Central memory CD8-positive, alpha-beta T cell (primary cell): ENCODE data around the gene ZBTB44.

Experiments used
- ATAC-seq: fragments of 150-1000 bp; cut with Tn5 transposase; replicated peaks from 2 replicates; pipeline ENCODE4 v1.10.0; 2022; ENCODE audit warnings: mild to moderate bottlenecking, moderate FRiP score, moderate number of reproducible peaks; ENCODE audit not compliant: poor library complexity, severe bottlenecking; ENCODE audit errors: extremely low read depth
- DNase-seq, 2 donors: peaks; one replicate each; pipeline ENCODE4 v3.0.0; 2021; ENCODE audit warnings: low spot score in 2 of 2
- H3K27ac Mint-ChIP-seq: one replicate; pipeline ENCODE4 v1.8.0; 2022; ENCODE audit warnings: low read depth, mild to moderate bottlenecking, moderate library complexity, mixed read lengths
- H3K27me3 Mint-ChIP-seq: one replicate; pipeline ENCODE4 v1.8.0; 2022; ENCODE audit warnings: mixed read lengths
- H3K36me3 Mint-ChIP-seq: one replicate; pipeline ENCODE4 v1.8.0; 2022; ENCODE audit warnings: mild to moderate bottlenecking, moderate library complexity, mixed read lengths; ENCODE audit not compliant: insufficient read depth
- H3K4me1 Mint-ChIP-seq: one replicate; pipeline ENCODE4 v1.8.0; 2022; ENCODE audit warnings: mixed read lengths
- H3K4me3 Mint-ChIP-seq: one replicate; pipeline ENCODE4 v1.8.0; 2022; ENCODE audit warnings: mild to moderate bottlenecking, moderate library complexity, mixed read lengths
- H3K9me3 Mint-ChIP-seq: one replicate; pipeline ENCODE4 v1.8.0; 2022; ENCODE audit warnings: mixed read lengths

ZBTB44 gene

GRCh38 chr11:130216221-130216550 lies 98.5 kb downstream of the ZBTB44 start:
- peak in 1 of 2 donors; percentile 3 for DNase-seq
- H3K36me3 Mint-ChIP-seq, result peaks cover 4% of the 10 kb centered on the region
- ATAC-seq, result no peak

DNA sequence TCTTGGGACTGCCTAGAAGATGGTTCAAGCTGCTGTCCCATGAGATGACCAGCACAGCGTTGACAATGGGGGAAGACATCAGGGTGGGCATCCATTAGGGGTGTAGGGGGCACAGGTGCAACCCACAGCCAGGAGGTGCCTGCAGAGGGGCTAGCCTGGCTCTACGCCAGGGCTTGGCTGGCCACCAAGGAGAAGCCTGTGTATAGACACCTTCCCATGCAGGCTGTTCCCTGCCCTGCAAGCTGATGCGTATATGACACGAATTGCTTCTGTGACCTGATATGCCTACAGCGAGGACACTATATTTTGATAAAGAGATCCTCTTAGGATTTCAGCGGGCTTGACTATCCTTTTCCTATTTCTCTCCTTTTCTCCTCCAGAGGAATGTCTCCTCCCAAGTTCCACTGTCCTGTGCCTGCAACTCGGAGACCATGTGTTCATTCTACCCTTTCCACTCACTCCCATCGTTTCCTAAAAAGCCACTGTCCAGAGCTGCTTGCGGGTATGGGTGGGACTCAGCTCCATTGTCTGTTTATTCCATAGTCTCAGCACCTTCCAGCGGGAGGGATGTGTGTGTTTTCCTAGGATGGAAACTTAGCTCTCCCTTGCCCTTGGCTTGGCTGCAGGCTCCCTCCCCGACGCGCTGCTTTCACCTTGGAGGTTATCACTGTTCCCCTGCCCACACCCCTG lies 99.0 kb downstream of the ZBTB44 start:
- DNase-seq, result peak in 1 of 2 donors; percentile 11
- Mint-ChIP-seq H3K27ac (no peak overlapping the region), H3K27me3 (peaks cover 30% of the 10 kb centered on the region), H3K4me1 (no peaks in the 10 kb centered on the region), H3K36me3 (peaks cover 4% of the 10 kb centered on the region), H3K9me3 (no peaks in the 10 kb centered on the region), H3K4me3 (no peak overlapping the region)
- no peak for ATAC-seq

More at GRCh38 chr11:130216221-130216550, 98.5 kb downstream of the ZBTB44 start:
- H3K9me3 Mint-ChIP-seq, result no peaks in the 10 kb centered on the region
- no peak overlapping the region for H3K4me3 Mint-ChIP-seq
- peaks cover 27% of the 10 kb centered on the region for H3K27me3 Mint-ChIP-seq
- no peaks in the 10 kb centered on the region for H3K4me1 Mint-ChIP-seq
- no peak overlapping the region for H3K27ac Mint-ChIP-seq

DNA sequence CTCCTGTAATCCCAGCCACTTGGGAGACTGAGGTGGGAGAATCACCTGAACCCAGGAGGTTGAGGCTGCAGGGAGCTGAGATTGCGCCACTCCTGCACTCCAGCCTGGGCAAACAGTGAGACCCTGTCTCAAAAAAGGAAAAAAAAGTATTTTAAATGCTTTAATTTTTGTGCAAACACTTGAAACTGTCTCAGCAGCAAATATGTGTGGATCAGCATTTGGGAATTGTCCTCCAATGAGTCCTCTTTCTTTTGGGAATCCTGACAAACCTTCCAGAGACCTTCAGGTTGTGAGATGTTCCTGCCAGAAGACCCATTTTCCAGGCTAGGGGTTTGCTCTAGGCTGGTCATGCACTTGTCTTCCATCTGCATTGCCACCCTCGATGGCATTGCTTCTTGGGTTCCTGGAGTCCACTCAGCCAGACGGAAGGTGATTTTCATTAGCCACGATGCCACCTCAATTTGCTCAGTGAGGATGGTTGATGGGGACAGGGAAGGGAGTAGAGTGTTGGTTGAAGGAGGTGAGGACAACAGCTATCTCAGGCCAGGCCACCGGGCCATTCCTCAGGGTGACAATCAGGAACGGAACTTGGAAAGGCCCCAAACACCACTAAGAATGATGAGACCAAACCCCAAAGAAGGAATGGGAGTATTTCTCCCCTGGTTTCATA lies 99.7 kb downstream of the ZBTB44 start:
- ATAC-seq (no peak), DNase-seq (peak in 1 of 2 donors; percentile 7)
- H3K4me3 Mint-ChIP-seq, result no peak overlapping the region

DNA sequence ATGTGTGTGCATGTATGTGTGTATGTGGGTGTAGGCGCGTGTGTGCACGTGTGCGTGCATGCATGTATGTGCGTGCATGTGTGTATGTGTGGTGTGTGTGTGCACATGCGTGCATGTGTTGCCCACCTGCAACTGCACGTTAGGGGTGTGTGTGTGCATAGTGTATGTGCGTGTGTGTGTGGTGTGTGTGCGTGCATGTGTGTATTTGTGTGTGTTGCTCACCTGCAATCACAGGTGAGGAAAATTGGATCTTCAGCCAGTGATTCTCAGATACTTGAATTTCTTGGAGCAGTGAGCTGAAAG lies 100.8 kb downstream of the ZBTB44 start:
- Mint-ChIP-seq H3K9me3 (no peaks in the 10 kb centered on the region), H3K27me3 (peaks cover 30% of the 10 kb centered on the region), H3K4me3 (no peak overlapping the region), H3K36me3 (peaks cover 1% of the 10 kb centered on the region), H3K27ac (no peak overlapping the region), H3K4me1 (no peaks in the 10 kb centered on the region)
- DNase-seq, result peak in 1 of 2 donors; percentile 6
- ATAC-seq, result no peak

More for the DNA sequence above, 99.7 kb downstream of the ZBTB44 start:
- no peaks in the 10 kb centered on the region for H3K4me1 Mint-ChIP-seq
- H3K27ac Mint-ChIP-seq, result no peak overlapping the region
- H3K36me3 Mint-ChIP-seq, result peaks cover 4% of the 10 kb centered on the region
- H3K27me3 Mint-ChIP-seq, result peaks cover 30% of the 10 kb centered on the region
- no peaks in the 10 kb centered on the region for H3K9me3 Mint-ChIP-seq

DNA sequence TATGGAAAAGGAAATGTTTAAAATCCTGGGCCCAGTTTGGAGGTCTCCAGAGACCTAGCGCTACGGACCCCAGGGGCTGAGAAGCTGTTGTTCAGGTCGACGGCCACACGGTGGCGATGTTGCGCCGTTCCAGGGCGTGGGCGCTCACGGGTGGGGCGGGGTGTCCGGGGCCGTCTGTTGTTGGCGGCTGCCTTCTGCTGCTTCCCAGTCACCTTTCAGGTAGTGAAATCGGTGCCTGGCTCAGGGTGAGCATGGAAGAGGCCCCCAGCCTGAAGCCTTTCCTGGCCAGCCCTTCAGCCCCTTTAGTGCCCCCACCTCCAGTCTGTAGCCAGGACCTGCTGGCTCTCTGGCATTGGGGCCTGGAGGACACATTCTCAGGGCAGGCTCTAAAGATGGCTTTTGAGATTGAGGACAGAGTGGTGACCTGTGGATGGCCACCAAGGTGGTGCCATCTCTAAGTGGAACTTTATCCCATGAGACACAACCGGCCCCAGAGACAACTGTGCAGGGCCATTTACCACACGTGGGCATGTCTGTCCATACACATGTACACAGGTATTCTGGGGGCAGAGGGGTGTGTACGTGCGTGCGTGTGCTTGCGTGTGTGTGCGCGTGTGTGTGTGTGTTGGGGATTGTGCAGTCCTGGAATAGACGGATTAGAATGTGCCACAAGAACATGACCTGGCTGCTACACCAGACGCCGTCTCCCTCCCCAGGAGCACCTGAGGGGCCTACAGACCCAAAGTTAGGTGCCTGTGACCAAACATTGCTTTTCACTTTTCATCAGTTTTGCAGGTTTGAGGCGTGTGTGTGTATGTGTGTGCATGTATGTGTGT lies 101.4 kb downstream of the ZBTB44 start:
- no peaks in the 10 kb centered on the region for H3K4me1 Mint-ChIP-seq
- no peaks in the 10 kb centered on the region for H3K9me3 Mint-ChIP-seq
- DNase-seq (peak; percentile 50 to 65), ATAC-seq (peak; percentile 63)
- peaks cover 30% of the 10 kb centered on the region for H3K27me3 Mint-ChIP-seq
- H3K36me3 Mint-ChIP-seq, result peaks cover 1% of the 10 kb centered on the region
- H3K27ac Mint-ChIP-seq, result no peak overlapping the region
- H3K4me3 Mint-ChIP-seq, result no peak overlapping the region

- peak; percentile 7 to 12 for DNase-seq
- ATAC-seq, result no peak
- Mint-ChIP-seq H3K9me3 (no peaks in the 10 kb centered on the region), H3K27ac (no peak overlapping the region), H3K27me3 (peaks cover 30% of the 10 kb centered on the region), H3K36me3 (peaks cover 1% of the 10 kb centered on the region), H3K4me1 (no peaks in the 10 kb centered on the region), H3K4me3 (no peak overlapping the region)
These were observed 102.2 kb downstream of the ZBTB44 start for GRCh38 chr11:130212431-130212961.

DNA sequence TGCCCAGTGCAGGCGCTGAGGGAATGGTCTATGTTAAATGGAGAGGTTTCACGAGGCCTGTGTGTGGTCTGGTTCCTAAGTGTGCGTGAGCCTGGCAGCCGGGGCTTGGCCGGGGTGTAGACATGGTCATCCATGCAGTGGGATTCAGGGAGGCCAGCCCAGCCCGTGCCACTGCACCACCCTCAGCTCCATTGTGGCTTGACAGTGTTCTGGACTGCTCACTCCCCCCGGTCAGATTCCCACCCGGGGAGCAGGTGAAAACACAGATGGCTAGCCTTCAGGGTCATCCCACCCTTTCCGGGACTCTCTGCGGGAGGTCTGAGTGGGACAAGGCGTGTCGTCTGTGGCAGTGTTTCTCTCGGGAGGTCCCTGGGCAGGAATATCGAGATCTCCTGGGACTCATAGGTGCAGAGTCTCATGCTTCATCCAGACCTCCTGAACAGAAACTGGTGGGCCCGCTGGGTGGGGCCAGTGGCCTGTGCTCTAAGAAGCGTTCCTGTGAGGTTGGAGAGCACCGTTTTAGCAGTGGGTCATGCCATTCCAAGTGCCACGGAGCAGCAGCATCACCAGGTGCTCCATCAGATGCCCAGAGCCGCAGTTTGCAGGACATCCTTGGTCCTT lies 102.8 kb downstream of the ZBTB44 start:
- Mint-ChIP-seq H3K27me3 (peaks cover 24% of the 10 kb centered on the region), H3K36me3 (peaks cover 1% of the 10 kb centered on the region), H3K27ac (no peak overlapping the region), H3K9me3 (no peaks in the 10 kb centered on the region), H3K4me1 (no peaks in the 10 kb centered on the region), H3K4me3 (no peak overlapping the region)
- peak in 1 of 2 donors; percentile 9 for DNase-seq
- no peak for ATAC-seq

DNA sequence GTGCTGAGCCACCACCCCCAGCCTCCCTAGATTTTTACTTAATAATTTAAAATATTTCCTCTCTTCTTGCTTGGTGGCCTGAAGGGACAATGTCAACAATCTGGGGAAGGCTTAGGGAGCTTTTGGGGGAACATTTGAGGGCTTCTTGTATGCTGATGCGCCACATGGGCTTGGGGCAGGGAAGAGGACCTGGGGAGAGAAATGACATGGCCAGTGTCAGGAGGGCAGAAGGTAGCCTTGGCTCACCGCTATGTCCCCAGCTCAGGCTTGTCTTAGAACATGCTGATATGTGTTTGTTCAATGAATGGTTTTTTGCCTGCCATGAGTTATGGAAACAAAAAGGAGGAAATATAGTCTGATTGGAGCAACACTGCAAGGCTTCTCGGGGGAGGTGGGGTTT lies 103.6 kb downstream of the ZBTB44 start:
- Mint-ChIP-seq H3K27me3 (peaks cover 17% of the 10 kb centered on the region), H3K9me3 (no peaks in the 10 kb centered on the region), H3K36me3 (peaks cover 1% of the 10 kb centered on the region), H3K4me3 (no peak overlapping the region), H3K27ac (no peak overlapping the region), H3K4me1 (no peaks in the 10 kb centered on the region)
- DNase-seq, result peak in 1 of 2 donors; percentile 3
- no peak for ATAC-seq

GRCh38 chr11:130209954-130210854 lies 104.5 kb downstream of the ZBTB44 start:
- Mint-ChIP-seq H3K36me3 (peaks cover 1% of the 10 kb centered on the region), H3K4me3 (no peak overlapping the region), H3K27ac (peak overlapping the region; percentile 14), H3K9me3 (no peaks in the 10 kb centered on the region), H3K4me1 (no peaks in the 10 kb centered on the region), H3K27me3 (peaks cover 18% of the 10 kb centered on the region)
- DNase-seq (peak in 1 of 2 donors; percentile 7), ATAC-seq (no peak)

DNA sequence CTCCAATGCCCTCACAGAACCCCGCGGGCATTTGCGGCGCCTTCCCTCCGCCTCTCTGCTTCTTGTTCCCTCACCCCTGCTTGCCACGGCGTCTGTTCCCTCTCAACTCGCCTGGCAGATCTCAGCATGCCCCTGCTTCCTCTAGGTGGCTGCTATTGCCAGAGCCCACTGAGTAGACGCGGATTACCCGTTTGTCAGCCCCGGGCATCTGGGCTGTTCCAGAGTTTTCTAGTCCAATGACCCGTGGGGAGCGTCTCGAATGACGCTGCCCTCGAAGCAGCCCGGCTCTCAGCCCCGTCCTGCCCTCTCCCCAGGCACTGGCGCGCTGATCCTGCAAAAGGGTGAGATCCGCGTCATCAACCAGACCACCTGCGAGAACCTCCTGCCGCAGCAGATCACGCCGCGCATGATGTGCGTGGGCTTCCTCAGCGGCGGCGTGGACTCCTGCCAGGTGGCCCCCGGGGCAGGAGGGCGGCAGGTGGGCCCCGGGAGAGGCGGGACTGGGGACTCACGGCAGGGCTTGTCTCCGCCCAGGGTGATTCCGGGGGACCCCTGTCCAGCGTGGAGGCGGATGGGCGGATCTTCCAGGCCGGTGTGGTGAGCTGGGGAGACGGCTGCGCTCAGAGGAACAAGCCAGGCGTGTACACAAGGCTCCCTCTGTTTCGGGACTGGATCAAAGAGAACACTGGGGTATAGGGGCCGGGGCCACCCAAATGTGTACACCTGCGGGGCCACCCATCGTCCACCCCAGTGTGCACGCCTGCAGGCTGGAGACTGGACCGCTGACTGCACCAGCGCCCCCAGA lies 105.4 kb downstream of the ZBTB44 start:
- Mint-ChIP-seq H3K27me3 (peaks cover 24% of the 10 kb centered on the region), H3K36me3 (no peaks in the 10 kb centered on the region), H3K27ac (no peak overlapping the region), H3K4me3 (no peak overlapping the region), H3K4me1 (no peaks in the 10 kb centered on the region), H3K9me3 (no peaks in the 10 kb centered on the region)
- DNase-seq (peak in 1 of 2 donors; percentile 8), ATAC-seq (no peak)
